Measurements from ENCODE around the gene RAB3IL1. TPM values are rescaled to one million over a fixed set of nuclear protein-coding genes. Genes with fewer than 3 reads are reported as not detected.
A peak's percentile ranks its signal among the peaks of the same experiment; 100 is the strongest.

The RAB3IL1 gene
- total RNA-seq, 2 donors from 2014 or later = 3.7 to 5.9 TPM

GRCh38 chr11:61926235-61926634 is 8.9 kb upstream of the RAB3IL1 start:
- Histone ChIP-seq H3K27me3 (no peaks in the 10 kb centered on the region), H3K27ac (no peak overlapping the region), H3K36me3 (no peaks in the 10 kb centered on the region), H3K9me3 (no peaks in the 10 kb centered on the region), H3K4me1 (no peaks in the 10 kb centered on the region), H3K4me3 (no peak overlapping the region), H3K9ac (ENCODE audit: low read depth in 2 of 2, low read length in 2 of 2) (no peak overlapping the region)
- intact Hi-C loops (cut with DNase I) = no loop called here
- no peak for DNase-seq
- TF ChIP-seq CTCF (IDR thresholded peaks at IDR 0.05) = no peak

- Histone ChIP-seq H3K36me3 (no peaks in the 10 kb centered on the region), H3K4me1 (no peaks in the 10 kb centered on the region), H3K9ac (ENCODE audit: low read depth in 2 of 2, low read length in 2 of 2) (no peak overlapping the region), H3K4me3 (no peak overlapping the region), H3K27ac (no peak overlapping the region), H3K27me3 (no peaks in the 10 kb centered on the region), H3K9me3 (no peaks in the 10 kb centered on the region)
- intact Hi-C loops (cut with DNase I) = no loop called here
- TF ChIP-seq CTCF (IDR thresholded peaks at IDR 0.05) = no peak
- no peak for DNase-seq
Observed at GRCh38 chr11:61925736-61926135, 8.4 kb upstream of the RAB3IL1 start.

GRCh38 chr11:61924064-61924455 is 6.7 kb upstream of the RAB3IL1 start:
- H3K4me1 ChIP-seq = no peaks in the 10 kb centered on the region
- H3K27me3 ChIP-seq = peaks cover 5% of the 10 kb centered on the region
- no peak for DNase-seq
- intact Hi-C loops (cut with DNase I) = no loop called here
- no peak overlapping the region for H3K9ac ChIP-seq (ENCODE audit: low read depth in 2 of 2, low read length in 2 of 2)
- H3K9me3 ChIP-seq = no peaks in the 10 kb centered on the region
- TF ChIP-seq CTCF (IDR thresholded peaks at IDR 0.05) = no peak
- no peak overlapping the region for H3K4me3 ChIP-seq
- H3K36me3 ChIP-seq = no peaks in the 10 kb centered on the region
- peak overlapping the region; percentile 64 for H3K27ac ChIP-seq

- H3K27me3 ChIP-seq = peaks cover 8% of the 10 kb centered on the region
- DNase-seq = peak; percentile 61
- peak overlapping the region in 1 of 2 donors; percentile 47 for H3K9ac ChIP-seq (ENCODE audit: low read depth in 2 of 2, low read length in 2 of 2)
- no peaks in the 10 kb centered on the region for H3K9me3 ChIP-seq
- no peak overlapping the region for H3K4me3 ChIP-seq
- no peaks in the 10 kb centered on the region for H3K4me1 ChIP-seq
- intact Hi-C loops (cut with DNase I) = no loop called here
- TF ChIP-seq CTCF (IDR thresholded peaks at IDR 0.05) = no peak
- H3K27ac ChIP-seq = peak overlapping the region; percentile 64
- H3K36me3 ChIP-seq = no peaks in the 10 kb centered on the region
Observed at GRCh38 chr11:61923166-61924063, 6.0 kb upstream of the RAB3IL1 start.

- Histone ChIP-seq H3K27ac (peak overlapping the region; percentile 64), H3K27me3 (peaks cover 16% of the 10 kb centered on the region), H3K4me3 (no peak overlapping the region), H3K4me1 (no peaks in the 10 kb centered on the region), H3K36me3 (no peaks in the 10 kb centered on the region), H3K9me3 (no peaks in the 10 kb centered on the region), H3K9ac (ENCODE audit: low read depth in 2 of 2, low read length in 2 of 2) (no peak overlapping the region)
- intact Hi-C loops (cut with DNase I) = no loop called here
- TF ChIP-seq CTCF (IDR thresholded peaks at IDR 0.05) = no peak
- peak; percentile 69 for DNase-seq
Observed at GRCh38 chr11:61922539-61922938, 5.2 kb upstream of the RAB3IL1 start.
